ENCODE measurements around the gene CPA4. TPM values are rescaled to one million over a fixed set of nuclear protein-coding genes. Genes with fewer than 3 reads are reported as not detected.

The CPA4 gene
- polyA plus RNA-seq, 1 donor from 2014 or later = 8.9 TPM

DNA sequence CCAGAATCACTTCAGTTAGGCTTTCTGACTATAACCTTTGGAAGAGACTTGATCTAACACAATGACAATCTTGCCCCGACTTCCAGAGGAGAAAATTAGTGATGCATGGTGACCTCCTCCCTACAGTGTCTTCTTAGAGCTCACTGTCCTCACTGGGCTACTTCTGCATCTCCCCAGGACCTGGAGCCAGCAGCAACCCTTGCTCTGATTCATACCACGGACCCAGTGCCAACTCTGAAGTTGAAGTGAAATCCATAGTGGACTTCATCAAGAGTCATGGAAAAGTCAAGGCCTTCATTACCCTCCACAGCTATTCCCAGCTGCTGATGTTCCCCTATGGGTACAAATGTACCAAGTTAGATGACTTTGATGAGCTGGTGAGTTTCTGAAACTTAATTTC is 13.7 kb upstream of the CPA4 start:
- H3K27me3 ChIP-seq (ENCODE audit: insufficient read depth, low read depth, low read length) = no peaks in the 10 kb centered on the region
- TF ChIP-seq TAF1 (IDR thresholded peaks at IDR 0.05; ENCODE audit: low read depth) = no peak
- TF ChIP-seq POLR2AphosphoS5 (IDR thresholded peaks at IDR 0.05) = no peak
- TF ChIP-seq RAD21 (conservative IDR thresholded peaks at IDR 0.05) = no peak
- TF ChIP-seq MXI1 (conservative IDR thresholded peaks at IDR 0.05; ENCODE audit: poor library complexity, severe bottlenecking) = no peak
- TF ChIP-seq, protein P1, sequence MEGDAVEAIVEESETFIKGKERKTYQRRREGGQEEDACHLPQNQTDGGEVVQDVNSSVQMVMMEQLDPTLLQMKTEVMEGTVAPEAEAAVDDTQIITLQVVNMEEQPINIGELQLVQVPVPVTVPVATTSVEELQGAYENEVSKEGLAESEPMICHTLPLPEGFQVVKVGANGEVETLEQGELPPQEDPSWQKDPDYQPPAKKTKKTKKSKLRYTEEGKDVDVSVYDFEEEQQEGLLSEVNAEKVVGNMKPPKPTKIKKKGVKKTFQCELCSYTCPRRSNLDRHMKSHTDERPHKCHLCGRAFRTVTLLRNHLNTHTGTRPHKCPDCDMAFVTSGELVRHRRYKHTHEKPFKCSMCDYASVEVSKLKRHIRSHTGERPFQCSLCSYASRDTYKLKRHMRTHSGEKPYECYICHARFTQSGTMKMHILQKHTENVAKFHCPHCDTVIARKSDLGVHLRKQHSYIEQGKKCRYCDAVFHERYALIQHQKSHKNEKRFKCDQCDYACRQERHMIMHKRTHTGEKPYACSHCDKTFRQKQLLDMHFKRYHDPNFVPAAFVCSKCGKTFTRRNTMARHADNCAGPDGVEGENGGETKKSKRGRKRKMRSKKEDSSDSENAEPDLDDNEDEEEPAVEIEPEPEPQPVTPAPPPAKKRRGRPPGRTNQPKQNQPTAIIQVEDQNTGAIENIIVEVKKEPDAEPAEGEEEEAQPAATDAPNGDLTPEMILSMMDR (IDR thresholded peaks at IDR 0.05; ENCODE audit: poor library complexity, severe bottlenecking) = no peak
- no peak for TF ChIP-seq SMC3 (conservative IDR thresholded peaks at IDR 0.05; ENCODE audit: poor library complexity)
- TF ChIP-seq EP300 (conservative IDR thresholded peaks at IDR 0.05; ENCODE audit: poor library complexity, severe bottlenecking) = no peak
- TF ChIP-seq, protein P2, sequence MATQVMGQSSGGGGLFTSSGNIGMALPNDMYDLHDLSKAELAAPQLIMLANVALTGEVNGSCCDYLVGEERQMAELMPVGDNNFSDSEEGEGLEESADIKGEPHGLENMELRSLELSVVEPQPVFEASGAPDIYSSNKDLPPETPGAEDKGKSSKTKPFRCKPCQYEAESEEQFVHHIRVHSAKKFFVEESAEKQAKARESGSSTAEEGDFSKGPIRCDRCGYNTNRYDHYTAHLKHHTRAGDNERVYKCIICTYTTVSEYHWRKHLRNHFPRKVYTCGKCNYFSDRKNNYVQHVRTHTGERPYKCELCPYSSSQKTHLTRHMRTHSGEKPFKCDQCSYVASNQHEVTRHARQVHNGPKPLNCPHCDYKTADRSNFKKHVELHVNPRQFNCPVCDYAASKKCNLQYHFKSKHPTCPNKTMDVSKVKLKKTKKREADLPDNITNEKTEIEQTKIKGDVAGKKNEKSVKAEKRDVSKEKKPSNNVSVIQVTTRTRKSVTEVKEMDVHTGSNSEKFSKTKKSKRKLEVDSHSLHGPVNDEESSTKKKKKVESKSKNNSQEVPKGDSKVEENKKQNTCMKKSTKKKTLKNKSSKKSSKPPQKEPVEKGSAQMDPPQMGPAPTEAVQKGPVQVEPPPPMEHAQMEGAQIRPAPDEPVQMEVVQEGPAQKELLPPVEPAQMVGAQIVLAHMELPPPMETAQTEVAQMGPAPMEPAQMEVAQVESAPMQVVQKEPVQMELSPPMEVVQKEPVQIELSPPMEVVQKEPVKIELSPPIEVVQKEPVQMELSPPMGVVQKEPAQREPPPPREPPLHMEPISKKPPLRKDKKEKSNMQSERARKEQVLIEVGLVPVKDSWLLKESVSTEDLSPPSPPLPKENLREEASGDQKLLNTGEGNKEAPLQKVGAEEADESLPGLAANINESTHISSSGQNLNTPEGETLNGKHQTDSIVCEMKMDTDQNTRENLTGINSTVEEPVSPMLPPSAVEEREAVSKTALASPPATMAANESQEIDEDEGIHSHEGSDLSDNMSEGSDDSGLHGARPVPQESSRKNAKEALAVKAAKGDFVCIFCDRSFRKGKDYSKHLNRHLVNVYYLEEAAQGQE (IDR thresholded peaks at IDR 0.05; ENCODE audit: borderline replicate concordance) = no peak
- no peak for TF ChIP-seq EZH2 (IDR thresholded peaks at IDR 0.05; ENCODE audit: borderline replicate concordance, insufficient read depth, low read length, poor library complexity, severe bottlenecking)
- H4K20me1 ChIP-seq (ENCODE audit: insufficient read depth) = no peaks in the 10 kb centered on the region
- no peak overlapping the region for H3K4me2 ChIP-seq (ENCODE audit: low read length)
- H3K79me2 ChIP-seq (replicated peaks; ENCODE audit: insufficient read depth, low read length) = peaks cover 6% of the 10 kb centered on the region
- H3K4me3 ChIP-seq (ENCODE audit: low read length) = no peak overlapping the region
- no peaks in the 10 kb centered on the region for H3K9me3 ChIP-seq (ENCODE audit: low read length)
- peaks cover 11% of the 10 kb centered on the region for H3F3A ChIP-seq (ENCODE audit: insufficient read depth, low read length, poor library complexity, severe bottlenecking)
- H2AFZ ChIP-seq (ENCODE audit: low read depth, low read length) = no peak overlapping the region
- no peaks in the 10 kb centered on the region for H3K36me3 ChIP-seq (ENCODE audit: insufficient read depth, low read length)
- H3K9me2 ChIP-seq (ENCODE audit: insufficient read depth, low read length) = no peaks in the 10 kb centered on the region
- peak overlapping the region; percentile 99 for H3K27ac ChIP-seq (ENCODE audit: low read length)
- H3K9ac ChIP-seq (ENCODE audit: low read length) = no peak overlapping the region

DNA sequence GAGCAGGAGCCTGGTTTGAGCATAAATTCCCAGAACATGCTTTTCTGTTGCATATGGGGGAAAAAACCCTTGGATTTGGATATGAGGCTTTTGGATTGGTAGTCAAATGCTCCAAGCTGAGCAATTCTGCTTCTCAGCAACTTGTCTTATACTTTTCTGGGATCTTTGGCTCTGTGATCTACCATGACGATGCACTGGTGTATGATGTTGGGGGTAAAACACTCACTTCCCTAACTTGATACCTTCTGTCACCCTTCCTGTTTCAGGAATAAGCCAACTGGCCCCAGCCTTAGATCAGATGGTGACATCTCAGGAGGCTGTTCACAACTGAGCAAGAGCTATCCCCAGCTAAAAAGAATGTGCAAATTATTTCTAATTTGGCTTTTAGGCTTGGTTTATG is 13.1 kb upstream of the CPA4 start:
- TF ChIP-seq, protein P1 (IDR thresholded peaks at IDR 0.05; ENCODE audit: poor library complexity, severe bottlenecking) = no peak
- Histone ChIP-seq H3K9me2 (ENCODE audit: insufficient read depth, low read length) (no peaks in the 10 kb centered on the region), H2AFZ (ENCODE audit: low read depth, low read length) (no peak overlapping the region), H3F3A (ENCODE audit: insufficient read depth, low read length, poor library complexity, severe bottlenecking) (peaks cover 11% of the 10 kb centered on the region), H3K4me2 (ENCODE audit: low read length) (no peak overlapping the region), H3K9me3 (ENCODE audit: low read length) (no peaks in the 10 kb centered on the region), H3K36me3 (ENCODE audit: insufficient read depth, low read length) (no peaks in the 10 kb centered on the region), H3K27ac (ENCODE audit: low read length) (peak overlapping the region; percentile 99), H3K27me3 (ENCODE audit: insufficient read depth, low read depth, low read length) (no peaks in the 10 kb centered on the region), H3K9ac (ENCODE audit: low read length) (no peak overlapping the region), H3K79me2 (replicated peaks; ENCODE audit: insufficient read depth, low read length) (no peaks in the 10 kb centered on the region), H4K20me1 (ENCODE audit: insufficient read depth) (no peaks in the 10 kb centered on the region), H3K4me3 (ENCODE audit: low read length) (no peak overlapping the region)
